Measurements from ENCODE around the gene KRT23.

DNA sequence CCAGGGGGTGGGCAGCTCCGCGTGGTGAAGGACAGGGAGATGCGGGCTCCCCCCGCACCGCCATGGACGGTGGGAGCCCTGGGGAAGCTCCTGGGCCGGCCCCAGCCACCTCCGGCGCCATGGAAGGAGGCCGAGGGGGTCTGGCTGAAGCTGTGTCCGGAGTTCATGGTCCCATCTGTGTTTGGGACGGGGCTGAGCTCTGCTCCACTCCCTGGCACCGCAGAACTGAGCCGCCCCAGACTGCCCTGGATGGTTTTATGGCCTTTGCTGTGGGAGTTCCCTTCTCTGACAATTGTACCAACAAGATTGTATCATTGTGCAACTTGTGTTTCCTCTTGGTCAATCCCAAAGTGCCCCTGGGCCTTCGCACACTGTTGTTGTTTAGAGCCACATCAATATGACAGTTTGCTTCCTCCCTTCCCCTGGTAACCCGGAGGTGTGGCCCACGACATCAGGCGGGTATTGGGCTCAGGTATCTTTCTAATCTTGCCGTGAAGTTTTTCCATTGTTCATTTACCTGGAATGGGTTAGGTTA, 942 bp downstream of the KRT23 start:
- TF ChIP-seq CTCF (conservative IDR thresholded peaks at IDR 0.05) (no peak), EZH2 (IDR thresholded peaks at IDR 0.05; ENCODE audit: low read depth) (no peak)
